Cardiac fibroblast (primary cell): ENCODE results near the gene PAGE4.

ENCODE experiments used
- DNase-seq, 2 donors: peaks; one replicate each; pipeline versions ENCODE4 v3.0.0 to v3.0.0-alpha.2; 2010; ENCODE audit warnings: low read depth in 2 of 2
- H3K4me3 ChIP-seq, 2 donors: replicated peaks in 1 of 2; 1 replicate in 1 of 2; 2 replicates in 1 of 2; pipeline ENCODE4 v1.5.1; 2011; ENCODE audit warnings: low read depth in 2 of 2, low read length in 2 of 2, mild to moderate bottlenecking in 2 of 2, moderate library complexity in 1 of 2
- CTCF ChIP-seq: IDR thresholded peaks from one replicate; pipeline ENCODE4 v1.5.1; 2011; ENCODE audit warnings: low read depth, mild to moderate bottlenecking, low read length, inconsistent platforms

PAGE4 gene

GRCh38 chrX:49816435-49816834, 12.7 kb upstream of the PAGE4 start:
- DNase-seq, result no peak

GRCh38 chrX:49838374-49838773, 9.3 kb downstream of the PAGE4 start:
- peak; percentile 24 to 28 for DNase-seq
- H3K4me3 ChIP-seq, result no peak overlapping the region
- TF ChIP-seq CTCF, result peak; percentile 46

More at GRCh38 chrX:49816435-49816834, 12.7 kb upstream of the PAGE4 start:
- TF ChIP-seq CTCF, result no peak
- no peak overlapping the region for H3K4me3 ChIP-seq

- peak; percentile 29 for TF ChIP-seq CTCF
- DNase-seq, result peak; percentile 51 to 58
- no peak overlapping the region for H3K4me3 ChIP-seq
These were observed 11.6 kb downstream of the PAGE4 start for GRCh38 chrX:49840679-49841078.

GRCh38 chrX:49842621-49843020, 13.5 kb downstream of the PAGE4 start:
- DNase-seq, result no peak
- no peak overlapping the region for H3K4me3 ChIP-seq
- TF ChIP-seq CTCF, result no peak

GRCh38 chrX:49844611-49845010, 15.5 kb downstream of the PAGE4 start:
- no peak overlapping the region for H3K4me3 ChIP-seq
- no peak for DNase-seq
- TF ChIP-seq CTCF, result no peak

- no peak overlapping the region for H3K4me3 ChIP-seq
- no peak for TF ChIP-seq CTCF
- no peak for DNase-seq
These were observed 16.7 kb downstream of the PAGE4 start for GRCh38 chrX:49845701-49846403.

- H3K4me3 ChIP-seq, result no peak overlapping the region
- TF ChIP-seq CTCF, result no peak
- no peak for DNase-seq
These were observed 17.4 kb downstream of the PAGE4 start for GRCh38 chrX:49846522-49846921.
